Neural crest cell (in vitro differentiated cells): Measurements from ENCODE around the gene DNAJA3. TPM values are rescaled to one million over a fixed set of nuclear protein-coding genes. Genes with fewer than 3 reads are reported as not detected.
"Not testable (repeated sequence)": the region's sequence is repeated elsewhere in the genome, so short reads cannot be mapped to it uniquely, and the experiment has no call there.

ENCODE experiments used
- DNase-seq: peaks from one replicate; pipeline ENCODE4 v3.0.0; 2021; ENCODE audit warnings: low read depth, mixed read lengths, low spot score
- H3K27ac Mint-ChIP-seq: one replicate; pipeline ENCODE4 v1.8.0; 2021; ENCODE audit warnings: mild to moderate bottlenecking, mixed read lengths; ENCODE audit not compliant: unreplicated experiment
- H3K27me3 Mint-ChIP-seq: 2 replicates; pipeline ENCODE4 v1.8.0; 2021; ENCODE audit warnings: low read depth, mild to moderate bottlenecking, mixed read lengths
- H3K36me3 Mint-ChIP-seq: 2 replicates; pipeline ENCODE4 v1.8.0; 2021; ENCODE audit warnings: low read depth, mild to moderate bottlenecking, mixed read lengths
- H3K4me1 Mint-ChIP-seq: 2 replicates; pipeline ENCODE4 v1.8.0; 2021; ENCODE audit warnings: mixed read lengths
- H3K4me3 Mint-ChIP-seq: one replicate; pipeline ENCODE4 v1.8.0; 2021; ENCODE audit warnings: mild to moderate bottlenecking, mixed read lengths
- H3K9me3 Mint-ChIP-seq: 2 replicates; pipeline ENCODE4 v1.8.0; 2021; ENCODE audit warnings: mixed read lengths
- CTCF ChIP-seq: fragments of 200-600 bp; sonication (generic); conservative IDR thresholded peaks from 2 replicates; pipeline ENCODE4 v1.5.0; 2021; ENCODE audit warnings: antibody characterized with exemption, mild to moderate bottlenecking
- total RNA-seq: library from RNA; stranded (reverse); gene quantifications from 2 replicates; pipeline ENCODE4 v1.2.1, GENCODE V29; 2021

The DNAJA3 gene
- total RNA-seq, 1 donor from 2014 or later: 45.1 TPM

- Mint-ChIP-seq H3K36me3 (no peaks in the 10 kb centered on the region), H3K27ac (no peak overlapping the region), H3K9me3 (no peaks in the 10 kb centered on the region), H3K4me1 (peaks cover 20% of the 10 kb centered on the region), H3K4me3 (no peak overlapping the region), H3K27me3 (no peaks in the 10 kb centered on the region)
- no peak for TF ChIP-seq CTCF
- DNase-seq: no peak
Measured at GRCh38 chr16:4393240-4393600, 32.4 kb upstream of the DNAJA3 start.

GRCh38 chr16:4393850-4394249 lies 31.8 kb upstream of the DNAJA3 start:
- not testable (repeated sequence) for H3K27ac Mint-ChIP-seq, H3K27me3 Mint-ChIP-seq, H3K9me3 Mint-ChIP-seq, DNase-seq, H3K36me3 Mint-ChIP-seq, H3K4me3 Mint-ChIP-seq
- peaks cover 18% of the 10 kb centered on the region for H3K4me1 Mint-ChIP-seq

- peaks cover 7% of the 10 kb centered on the region for H3K4me1 Mint-ChIP-seq
- peak overlapping the region; percentile 4 for H3K27ac Mint-ChIP-seq
- no peaks in the 10 kb centered on the region for H3K9me3 Mint-ChIP-seq
- no peak for DNase-seq
- TF ChIP-seq CTCF: no peak
- H3K4me3 Mint-ChIP-seq: no peak overlapping the region
- H3K27me3 Mint-ChIP-seq: no peaks in the 10 kb centered on the region
- H3K36me3 Mint-ChIP-seq: no peaks in the 10 kb centered on the region
Measured at GRCh38 chr16:4395055-4395726, 30.5 kb upstream of the DNAJA3 start.

- no peak overlapping the region for H3K4me3 Mint-ChIP-seq
- no peak for TF ChIP-seq CTCF
- H3K4me1 Mint-ChIP-seq: no peaks in the 10 kb centered on the region
- no peaks in the 10 kb centered on the region for H3K36me3 Mint-ChIP-seq
- no peaks in the 10 kb centered on the region for H3K27me3 Mint-ChIP-seq
- H3K27ac Mint-ChIP-seq: peak overlapping the region; percentile 32
- H3K9me3 Mint-ChIP-seq: no peaks in the 10 kb centered on the region
- no peak for DNase-seq
Measured at GRCh38 chr16:4399001-4399730, 26.5 kb upstream of the DNAJA3 start.

GRCh38 chr16:4401094-4401501 lies 24.6 kb upstream of the DNAJA3 start:
- Mint-ChIP-seq H3K4me3 (no peak overlapping the region), H3K27ac (no peak overlapping the region), H3K4me1 (peaks cover 5% of the 10 kb centered on the region), H3K27me3 (no peaks in the 10 kb centered on the region), H3K9me3 (no peaks in the 10 kb centered on the region), H3K36me3 (no peaks in the 10 kb centered on the region)
- DNase-seq: no peak
- TF ChIP-seq CTCF: no peak

- Mint-ChIP-seq H3K27ac (peak overlapping the region; percentile 43), H3K9me3 (no peaks in the 10 kb centered on the region), H3K27me3 (no peaks in the 10 kb centered on the region), H3K4me3 (no peak overlapping the region), H3K4me1 (peaks cover 5% of the 10 kb centered on the region), H3K36me3 (no peaks in the 10 kb centered on the region)
- TF ChIP-seq CTCF: no peak
- DNase-seq: no peak
Measured at GRCh38 chr16:4401510-4401909, 24.2 kb upstream of the DNAJA3 start.
